Hematopoietic multipotent progenitor cell treated with erythropoietin and hydrocortisone succinate and interleukin-3 and kit ligand, for 6 days (in vitro differentiated cells): ENCODE results near the gene SMCO4.
"Not testable (repeated sequence)": the region's sequence is repeated elsewhere in the genome, so short reads cannot be mapped to it uniquely, and the experiment has no call there.

ENCODE experiments used
- DNase-seq: peaks from one replicate; pipeline ENCODE4 v3.0.0-alpha.2; 2015

SMCO4 gene

GRCh38 chr11:93543292-93543977 lies at the start of gene SMCO4:
Gene SMCO4, minus strand, starts transcription at chr11:93543391. Its CDS starts 64,202 bp downstream, at chr11:93479189.
- DNase-seq, result peak; percentile 89

- no peak for DNase-seq
These were observed 48.2 kb upstream of the SMCO4 start for GRCh38 chr11:93591247-93591898.

- DNase-seq, result no peak
These were observed 46.2 kb upstream of the SMCO4 start for GRCh38 chr11:93589347-93589746.

GRCh38 chr11:93587858-93588581 lies 44.8 kb upstream of the SMCO4 start:
- no peak for DNase-seq

GRCh38 chr11:93587425-93587824 lies 44.2 kb upstream of the SMCO4 start:
- DNase-seq, result not testable (repeated sequence)

GRCh38 chr11:93585758-93586157 lies 42.6 kb upstream of the SMCO4 start:
- DNase-seq, result no peak

- no peak for DNase-seq
These were observed 40.3 kb upstream of the SMCO4 start for GRCh38 chr11:93583490-93583889.

- DNase-seq, result no peak
These were observed 36.1 kb upstream of the SMCO4 start for GRCh38 chr11:93579187-93579751.

- no peak for DNase-seq
These were observed 34.1 kb upstream of the SMCO4 start for GRCh38 chr11:93577286-93577685.

- not testable (repeated sequence) for DNase-seq
These were observed 33.7 kb upstream of the SMCO4 start for GRCh38 chr11:93576870-93577269.

GRCh38 chr11:93574638-93575220 lies 31.5 kb upstream of the SMCO4 start:
- DNase-seq, result no peak

- DNase-seq, result no peak
These were observed 30.0 kb upstream of the SMCO4 start for GRCh38 chr11:93573184-93573583.

- no peak for DNase-seq
These were observed 29.4 kb upstream of the SMCO4 start for GRCh38 chr11:93572621-93573020.

- no peak for DNase-seq
These were observed 29.0 kb upstream of the SMCO4 start for GRCh38 chr11:93572171-93572570.

GRCh38 chr11:93571612-93572011 lies 28.4 kb upstream of the SMCO4 start:
- DNase-seq, result no peak

GRCh38 chr11:93570759-93571413 lies 27.7 kb upstream of the SMCO4 start:
- no peak for DNase-seq

- no peak for DNase-seq
These were observed 26.3 kb upstream of the SMCO4 start for GRCh38 chr11:93569496-93569895.

GRCh38 chr11:93568726-93569125 lies 25.5 kb upstream of the SMCO4 start:
- no peak for DNase-seq

GRCh38 chr11:93567401-93567895 lies 24.3 kb upstream of the SMCO4 start:
- DNase-seq, result no peak

- no peak for DNase-seq
These were observed 21.7 kb upstream of the SMCO4 start for GRCh38 chr11:93564895-93565294.

GRCh38 chr11:93563857-93564256 lies 20.7 kb upstream of the SMCO4 start:
- no peak for DNase-seq

- DNase-seq, result no peak
These were observed 17.2 kb upstream of the SMCO4 start for GRCh38 chr11:93560199-93560932.
